Neutrophil (primary cell): ENCODE data around the gene CAPN10.

Experiments used
- H3K27ac ChIP-seq: fragments of 200-600 bp; sonication (generic); 2 replicates; pipeline ENCODE4 v1.5.1; 2016; ENCODE audit warnings: mild to moderate bottlenecking, moderate library complexity
- H3K27me3 ChIP-seq: fragments of 200-600 bp; sonication (generic); 2 replicates; pipeline ENCODE4 v1.6.0; 2016; ENCODE audit warnings: mild to moderate bottlenecking
- H3K36me3 ChIP-seq: fragments of 200-600 bp; sonication (generic); 2 replicates; pipeline ENCODE4 v1.5.1; 2017
- H3K4me1 ChIP-seq, 2 experiments: fragments of 200-600 bp in 1 of 2; sonication (generic) in 1 of 2; 1 replicate in 1 of 2; 2 replicates in 1 of 2; pipeline versions ENCODE4 v1.5.1 to v1.6.1; 2013 to 2016; ENCODE audit warnings: low read depth in 1 of 2, low read length in 1 of 2, mild to moderate bottlenecking in 1 of 2, moderate library complexity in 1 of 2; ENCODE audit not compliant: control insufficient read depth in 1 of 2, insufficient read depth in 1 of 2
- H3K4me3 ChIP-seq, 2 experiments: fragments of 200-600 bp in 1 of 2; sonication (generic) in 1 of 2; 1 replicate in 1 of 2; 2 replicates in 1 of 2; pipeline ENCODE4 v1.5.1; 2013 to 2016; ENCODE audit warnings: low read depth in 1 of 2, low read length in 1 of 2, mild to moderate bottlenecking in 1 of 2, moderate library complexity in 1 of 2
- H3K9me3 ChIP-seq: fragments of 200-600 bp; sonication (generic); 2 replicates; pipeline ENCODE4 v1.5.1; 2016
- TF ChIP-seq, protein P1 (sequence below): fragments of 200-600 bp; sonication (generic); IDR thresholded peaks from 2 replicates; pipeline ENCODE4 v1.5.1; 2016; ENCODE audit warnings: antibody characterized with exemption

The CAPN10 gene

DNA sequence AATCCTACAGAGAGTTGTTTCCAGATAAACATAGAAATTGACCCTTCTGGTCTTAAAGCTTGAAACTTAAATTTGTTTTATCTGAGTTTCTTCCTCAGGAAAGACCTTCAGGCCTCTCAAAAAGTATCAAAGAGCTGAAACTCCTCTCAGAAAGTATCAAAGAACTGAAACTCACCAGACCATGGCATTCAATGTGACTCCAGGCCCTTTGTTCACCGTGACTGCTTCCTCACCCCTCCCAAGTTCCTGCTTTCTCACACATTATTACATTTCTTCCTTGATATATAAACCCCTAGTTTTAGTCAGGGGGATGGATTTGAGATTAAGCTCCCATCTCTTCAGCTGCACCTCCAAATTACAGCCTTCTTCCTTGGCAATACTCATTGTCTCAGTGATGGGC lies 34.7 kb upstream of the CAPN10 start:
- TF ChIP-seq, protein P1, sequence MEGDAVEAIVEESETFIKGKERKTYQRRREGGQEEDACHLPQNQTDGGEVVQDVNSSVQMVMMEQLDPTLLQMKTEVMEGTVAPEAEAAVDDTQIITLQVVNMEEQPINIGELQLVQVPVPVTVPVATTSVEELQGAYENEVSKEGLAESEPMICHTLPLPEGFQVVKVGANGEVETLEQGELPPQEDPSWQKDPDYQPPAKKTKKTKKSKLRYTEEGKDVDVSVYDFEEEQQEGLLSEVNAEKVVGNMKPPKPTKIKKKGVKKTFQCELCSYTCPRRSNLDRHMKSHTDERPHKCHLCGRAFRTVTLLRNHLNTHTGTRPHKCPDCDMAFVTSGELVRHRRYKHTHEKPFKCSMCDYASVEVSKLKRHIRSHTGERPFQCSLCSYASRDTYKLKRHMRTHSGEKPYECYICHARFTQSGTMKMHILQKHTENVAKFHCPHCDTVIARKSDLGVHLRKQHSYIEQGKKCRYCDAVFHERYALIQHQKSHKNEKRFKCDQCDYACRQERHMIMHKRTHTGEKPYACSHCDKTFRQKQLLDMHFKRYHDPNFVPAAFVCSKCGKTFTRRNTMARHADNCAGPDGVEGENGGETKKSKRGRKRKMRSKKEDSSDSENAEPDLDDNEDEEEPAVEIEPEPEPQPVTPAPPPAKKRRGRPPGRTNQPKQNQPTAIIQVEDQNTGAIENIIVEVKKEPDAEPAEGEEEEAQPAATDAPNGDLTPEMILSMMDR = no peak
- Histone ChIP-seq H3K4me1 (peaks cover under 1 to 2% of the 10 kb centered on the region in 2 experiments), H3K9me3 (no peaks in the 10 kb centered on the region), H3K36me3 (peaks cover 24% of the 10 kb centered on the region), H3K27me3 (no peaks in the 10 kb centered on the region), H3K4me3 (no peak overlapping the region), H3K27ac (no peak overlapping the region)

DNA sequence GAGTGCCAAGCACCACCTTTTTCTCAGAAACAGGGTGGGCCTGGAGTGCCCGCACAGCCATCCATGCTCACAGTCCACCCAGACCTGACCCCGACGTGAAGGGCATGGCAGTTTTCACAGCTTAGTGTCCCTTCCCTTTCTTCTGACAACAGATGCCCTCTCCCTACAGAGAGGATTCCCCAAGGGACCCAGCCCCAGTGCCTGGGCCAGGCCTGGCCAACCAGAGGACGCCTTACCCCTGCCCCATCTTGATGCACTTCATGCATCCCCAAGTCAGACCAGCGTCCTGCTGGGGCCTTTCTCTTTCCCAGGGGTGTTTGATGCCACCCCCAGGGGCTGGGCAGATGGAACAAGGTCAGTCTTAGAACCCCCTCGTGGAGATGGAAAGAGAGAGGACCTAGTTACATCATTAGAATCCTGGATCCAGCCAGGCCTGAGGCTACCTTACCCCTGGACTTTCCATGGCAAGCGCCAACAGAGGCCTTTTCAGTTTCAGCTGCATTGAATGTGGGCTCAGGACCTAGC lies 32.5 kb upstream of the CAPN10 start:
- TF ChIP-seq, protein P1 = no peak
- Histone ChIP-seq H3K36me3 (peaks cover 24% of the 10 kb centered on the region), H3K4me1 (peaks cover 18 to 22% of the 10 kb centered on the region in 2 experiments)

DNA sequence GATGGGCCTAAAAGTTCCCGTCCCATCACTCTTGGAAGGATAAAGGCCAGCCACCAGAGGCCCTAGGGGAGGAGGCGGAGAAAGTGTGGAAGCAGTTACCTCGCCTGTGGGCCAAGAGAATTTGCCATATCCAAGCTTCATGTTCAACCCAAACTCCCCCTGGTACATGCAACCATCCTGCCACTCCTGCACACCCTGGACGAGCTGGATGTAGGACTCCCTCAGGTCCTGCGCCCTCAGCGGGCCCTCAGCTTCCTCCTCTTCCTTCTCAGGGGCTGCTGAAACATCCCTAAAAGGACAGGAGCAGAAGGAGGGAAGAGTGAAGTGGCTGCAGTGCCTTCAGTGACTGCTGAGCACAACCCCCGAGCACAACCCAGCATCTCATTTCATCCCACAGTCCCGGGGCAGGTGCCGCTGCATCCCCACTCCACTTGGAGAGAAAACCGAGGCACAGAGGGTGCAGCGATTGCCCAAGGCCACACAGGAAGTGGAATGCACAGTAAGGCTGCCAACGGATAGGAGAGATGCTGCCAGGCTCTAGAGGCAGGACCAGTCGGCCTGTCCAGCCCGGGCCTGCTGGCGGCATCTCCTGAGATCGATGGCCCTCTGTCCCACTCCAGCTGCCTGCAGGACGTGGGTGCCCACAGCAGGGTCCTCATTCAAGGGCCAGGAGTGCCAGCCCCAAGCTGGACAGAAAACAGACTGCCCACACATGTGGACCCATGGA lies 31.6 kb upstream of the CAPN10 start:
- peaks cover 15% of the 10 kb centered on the region for H3K27me3 ChIP-seq
- H3K4me1 ChIP-seq = peaks cover 27 to 31% of the 10 kb centered on the region in 2 experiments
- no peak overlapping the region for H3K27ac ChIP-seq
- peaks cover 24% of the 10 kb centered on the region for H3K36me3 ChIP-seq
- H3K9me3 ChIP-seq = no peaks in the 10 kb centered on the region
- no peak overlapping the region for H3K4me3 ChIP-seq
- TF ChIP-seq, protein P1 = no peak

More for the DNA sequence above, 32.5 kb upstream of the CAPN10 start:
- no peaks in the 10 kb centered on the region for H3K9me3 ChIP-seq
- peaks cover 15% of the 10 kb centered on the region for H3K27me3 ChIP-seq
- H3K4me3 ChIP-seq = no peak overlapping the region
- H3K27ac ChIP-seq = no peak overlapping the region

DNA sequence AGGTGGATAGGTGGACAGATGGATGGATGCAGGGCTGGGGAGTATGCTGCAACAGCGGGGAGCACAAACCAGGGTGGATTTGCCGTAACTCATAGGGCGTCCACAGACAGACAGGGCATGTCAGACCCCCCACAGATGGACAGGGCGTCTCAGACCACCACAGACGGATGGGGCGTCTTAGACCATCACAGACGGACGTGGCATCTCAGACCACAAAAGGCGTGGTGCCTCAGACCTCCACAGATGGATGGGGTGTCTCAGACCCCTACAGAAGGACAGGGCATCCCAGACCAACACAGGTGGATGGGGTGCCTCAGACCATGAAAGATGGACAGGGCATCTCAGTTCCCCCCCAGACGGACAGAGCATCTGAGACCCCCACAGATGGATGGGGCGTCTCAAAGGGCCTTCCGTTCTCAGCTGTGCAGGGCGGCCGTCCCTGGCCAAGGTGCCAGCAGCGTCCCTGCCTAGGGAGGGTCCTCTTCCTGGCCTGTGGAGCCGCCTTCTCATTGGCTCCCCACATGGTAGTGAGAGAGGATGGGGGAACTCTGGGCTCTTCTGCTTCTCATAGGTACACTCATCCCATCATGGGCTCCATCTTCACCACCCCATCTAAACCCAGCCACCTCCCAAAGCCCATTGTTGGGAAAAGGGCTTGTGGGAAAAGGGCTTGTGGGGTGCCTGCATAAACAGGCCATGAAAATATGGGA lies 30.8 kb upstream of the CAPN10 start:
- H3K9me3 ChIP-seq = no peaks in the 10 kb centered on the region
- no peak overlapping the region for H3K4me3 ChIP-seq
- H3K4me1 ChIP-seq = peaks cover 29 to 36% of the 10 kb centered on the region in 2 experiments
- no peak overlapping the region for H3K27ac ChIP-seq
- peaks cover 15% of the 10 kb centered on the region for H3K27me3 ChIP-seq
- TF ChIP-seq, protein P1 = no peak
- H3K36me3 ChIP-seq = peaks cover 24% of the 10 kb centered on the region

DNA sequence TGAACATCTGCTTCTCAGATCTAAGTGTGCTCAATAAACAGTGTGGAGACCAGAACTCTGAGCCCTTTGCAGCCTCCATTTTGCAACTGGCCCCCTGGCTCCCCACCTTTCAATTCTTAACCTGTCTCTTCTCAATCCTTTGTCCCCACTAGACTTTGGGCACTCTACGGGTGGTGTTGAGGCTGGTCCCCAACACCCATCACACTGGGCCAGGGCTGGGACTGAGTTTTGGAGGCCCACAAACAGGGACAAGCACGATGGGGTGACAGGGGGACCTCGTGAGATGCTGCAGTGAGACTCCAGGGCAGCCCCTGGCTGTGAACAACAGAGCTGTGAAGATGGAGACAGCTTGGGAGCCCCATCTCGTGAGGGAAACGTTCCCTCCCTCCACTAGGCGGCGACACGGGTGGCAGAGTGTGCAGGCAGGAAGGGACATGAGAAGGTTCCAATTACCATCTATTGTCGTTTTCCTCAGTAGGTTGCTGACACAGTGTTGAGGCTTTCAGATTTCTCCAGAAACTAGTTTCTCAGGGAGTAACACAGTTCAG lies 29.9 kb upstream of the CAPN10 start:
- peak overlapping the region; percentile 5 for H3K27ac ChIP-seq
- H3K4me1 ChIP-seq = peaks cover 34 to 44% of the 10 kb centered on the region in 2 experiments
- no peak overlapping the region for H3K4me3 ChIP-seq

More for the DNA sequence above, 29.9 kb upstream of the CAPN10 start:
- peaks cover 20% of the 10 kb centered on the region for H3K36me3 ChIP-seq
- TF ChIP-seq, protein P1 = peak; percentile 59
- peaks cover 15% of the 10 kb centered on the region for H3K27me3 ChIP-seq
- no peaks in the 10 kb centered on the region for H3K9me3 ChIP-seq
